ENCODE results near the gene DPP4. TPM values are rescaled to one million over a fixed set of nuclear protein-coding genes. Genes with fewer than 3 reads are reported as not detected.

The DPP4 gene
- total and polyA plus RNA-seq, 2 of the 13 experiments (the other 11 are each of a cell fraction or from before 2014, with no cell fraction given) = 39.4 to 109 TPM

- Histone ChIP-seq H3K79me2 (ENCODE audit: insufficient read depth, low read length) (no peaks in the 10 kb centered on the region), H3K4me1 (ENCODE audit: insufficient read depth, low read length) (no peaks in the 10 kb centered on the region), H3K27ac (ENCODE audit: extremely low read length, insufficient read depth, low read length) (no peak overlapping the region), H3K9ac (ENCODE audit: insufficient read depth, low read depth, low read length) (no peak overlapping the region), H3K9me3 (ENCODE audit: low read length) (no peaks in the 10 kb centered on the region), H3K27me3 (ENCODE audit: control insufficient read depth in 1 of 2, insufficient read depth in 2 of 2, low read length in 2 of 2) (peaks cover 0 to 4% of the 10 kb centered on the region in 2 experiments; a peak in 2 of 5 replicates), H4K20me1 (ENCODE audit: insufficient read depth, low read length) (no peaks in the 10 kb centered on the region), H3K36me3 (replicated peaks in 1 of 2; ENCODE audit: control insufficient read depth in 1 of 2, insufficient read depth in 2 of 2, low read length in 2 of 2) (no peaks in the 10 kb centered on the region; a peak in 1 of 5 replicates), H3K4me3 (replicated peaks in 1 of 3; ENCODE audit: insufficient read depth in 1 of 3, low read depth in 2 of 3, low read length in 3 of 3) (no peak overlapping the region), H2AFZ (ENCODE audit: low read length) (no peak overlapping the region), H3K4me2 (ENCODE audit: low read depth, low read length) (no peak overlapping the region)
- BruUV-seq (replicated peaks) = no TSS peak
- FAIRE-seq (no peak), ATAC-seq (no peak), DNase-seq (ENCODE audit: low spot score) (no peak)
- in situ Hi-C loops (cut with HindIII; ENCODE audit: extremely low pct_ligation_motif_present, low pct_unique_long_range_greater_than_20kb) (loop anchor here (25.0 kb wide), 1 partner anchor 325 kb away; the partner anchor contains the start of gene IFIH1), intact Hi-C loops (cut with micrococcal nuclease; ENCODE audit: unreplicated experiment) (no loop called here)
- ChIA-PET POLR2A (no interaction called here), CTCF (ENCODE audit: low intra/inter-chr PET ratio, low total read pairs) (interaction anchor here (2.1 kb wide), 1 partner anchor 137 kb away, joined by 6 read pairs; no protein-coding TSS in a partner anchor)
- 62% methylated on average over 2 of the region's 2 CpGs for WGBS (ENCODE audit: low lambda C conversion rate)
- no peak for TF ChIP-seq ZXDC (CRISPR knock-in tag; IDR thresholded peaks at IDR 0.05)
- no peak for TF ChIP-seq EHMT2 (IDR thresholded peaks at IDR 0.05; ENCODE audit: borderline replicate concordance, low read depth, low read length)
- no peak for TF ChIP-seq ZNF709 (CRISPR knock-in tag; IDR thresholded peaks at IDR 0.05)
- no peak for TF ChIP-seq ZNF350 (CRISPR knock-in tag; IDR thresholded peaks at IDR 0.05; ENCODE audit: borderline replicate concordance, low read depth)
- TF ChIP-seq CENPBD1 (CRISPR knock-in tag; IDR thresholded peaks at IDR 0.05; ENCODE audit: borderline replicate concordance, low read depth) = no peak
- no peak for TF ChIP-seq KLF13 (CRISPR knock-in tag; IDR thresholded peaks at IDR 0.05)
- TF ChIP-seq HMGXB3 (CRISPR knock-in tag; IDR thresholded peaks at IDR 0.05; ENCODE audit: borderline replicate concordance) = no peak
- no peak for TF ChIP-seq DZIP1 (CRISPR knock-in tag; IDR thresholded peaks at IDR 0.05)
- TF ChIP-seq ZNF460 (CRISPR knock-in tag; IDR thresholded peaks at IDR 0.05; ENCODE audit: borderline replicate concordance) = no peak
- TF ChIP-seq TOE1 (CRISPR knock-in tag; IDR thresholded peaks at IDR 0.05) = no peak
- TF ChIP-seq ZNF138 (CRISPR knock-in tag; IDR thresholded peaks at IDR 0.05; ENCODE audit: low read depth) = no peak
- no peak for TF ChIP-seq NPAS2 (CRISPR knock-in tag; IDR thresholded peaks at IDR 0.05; ENCODE audit: borderline replicate concordance)
- no peak for TF ChIP-seq ATF7-NPFF (CRISPR knock-in tag; IDR thresholded peaks at IDR 0.05; ENCODE audit: low read depth)
- TF ChIP-seq ZBTB42 (CRISPR knock-in tag; IDR thresholded peaks at IDR 0.05) = no peak
Observed at GRCh38 chr2:161987311-161987710, 86.7 kb downstream of the DPP4 start.
